NCI-H774 (cell line): ENCODE data around the gene DOCK4.

ENCODE experiments used
- DNase-seq: peaks from one replicate; lab custom pipeline; 2025; lab: John Stamatoyannopoulos, UW

The DOCK4 gene

GRCh38 chr7:112049555-112050249, 156.5 kb downstream of the DOCK4 start:
- no peak for DNase-seq

- DNase-seq = no peak
Observed at GRCh38 chr7:112047421-112047820, 158.8 kb downstream of the DOCK4 start.

GRCh38 chr7:112045222-112045621, 161.0 kb downstream of the DOCK4 start:
- DNase-seq = no peak

- no peak for DNase-seq
Observed at GRCh38 chr7:112042631-112043030, 163.6 kb downstream of the DOCK4 start.

- DNase-seq = no peak
Observed at GRCh38 chr7:112038353-112038752, 167.8 kb downstream of the DOCK4 start.

- no peak for DNase-seq
Observed at GRCh38 chr7:112036071-112036470, 170.1 kb downstream of the DOCK4 start.

GRCh38 chr7:112031689-112032088, 174.5 kb downstream of the DOCK4 start:
- DNase-seq = no peak

- no peak for DNase-seq
Observed at GRCh38 chr7:112025556-112025955, 180.6 kb downstream of the DOCK4 start.

- no peak for DNase-seq
Observed at GRCh38 chr7:112023786-112024185, 182.4 kb downstream of the DOCK4 start.

- DNase-seq = no peak
Observed at GRCh38 chr7:112023282-112023681, 182.9 kb downstream of the DOCK4 start.

GRCh38 chr7:112022128-112022527, 184.1 kb downstream of the DOCK4 start:
- no peak for DNase-seq

- no peak for DNase-seq
Observed at GRCh38 chr7:112021379-112022044, 184.7 kb downstream of the DOCK4 start.

- no peak for DNase-seq
Observed at GRCh38 chr7:112020800-112021199, 185.4 kb downstream of the DOCK4 start.

GRCh38 chr7:112019932-112020331, 186.3 kb downstream of the DOCK4 start:
- no peak for DNase-seq

- DNase-seq = no peak
Observed at GRCh38 chr7:112018305-112019030, 187.7 kb downstream of the DOCK4 start.

GRCh38 chr7:112015146-112015545, 191.1 kb downstream of the DOCK4 start:
- no peak for DNase-seq

- no peak for DNase-seq
Observed at GRCh38 chr7:112014347-112014746, 191.9 kb downstream of the DOCK4 start.

GRCh38 chr7:112013274-112013673, 192.9 kb downstream of the DOCK4 start:
- no peak for DNase-seq

GRCh38 chr7:112012242-112012641, 194.0 kb downstream of the DOCK4 start:
- no peak for DNase-seq

GRCh38 chr7:112010994-112011393, 195.2 kb downstream of the DOCK4 start:
- DNase-seq = no peak

GRCh38 chr7:112010109-112010508, 196.1 kb downstream of the DOCK4 start:
- no peak for DNase-seq

GRCh38 chr7:112009081-112009480, 197.1 kb downstream of the DOCK4 start:
- DNase-seq = no peak

GRCh38 chr7:112007185-112007584, 199.0 kb downstream of the DOCK4 start:
- no peak for DNase-seq
